ENCODE measurements around the gene GAS5.
"Not testable (repeated sequence)": the region's sequence is repeated elsewhere in the genome, so short reads cannot be mapped to it uniquely, and the experiment has no call there.

The GAS5 gene

DNA sequence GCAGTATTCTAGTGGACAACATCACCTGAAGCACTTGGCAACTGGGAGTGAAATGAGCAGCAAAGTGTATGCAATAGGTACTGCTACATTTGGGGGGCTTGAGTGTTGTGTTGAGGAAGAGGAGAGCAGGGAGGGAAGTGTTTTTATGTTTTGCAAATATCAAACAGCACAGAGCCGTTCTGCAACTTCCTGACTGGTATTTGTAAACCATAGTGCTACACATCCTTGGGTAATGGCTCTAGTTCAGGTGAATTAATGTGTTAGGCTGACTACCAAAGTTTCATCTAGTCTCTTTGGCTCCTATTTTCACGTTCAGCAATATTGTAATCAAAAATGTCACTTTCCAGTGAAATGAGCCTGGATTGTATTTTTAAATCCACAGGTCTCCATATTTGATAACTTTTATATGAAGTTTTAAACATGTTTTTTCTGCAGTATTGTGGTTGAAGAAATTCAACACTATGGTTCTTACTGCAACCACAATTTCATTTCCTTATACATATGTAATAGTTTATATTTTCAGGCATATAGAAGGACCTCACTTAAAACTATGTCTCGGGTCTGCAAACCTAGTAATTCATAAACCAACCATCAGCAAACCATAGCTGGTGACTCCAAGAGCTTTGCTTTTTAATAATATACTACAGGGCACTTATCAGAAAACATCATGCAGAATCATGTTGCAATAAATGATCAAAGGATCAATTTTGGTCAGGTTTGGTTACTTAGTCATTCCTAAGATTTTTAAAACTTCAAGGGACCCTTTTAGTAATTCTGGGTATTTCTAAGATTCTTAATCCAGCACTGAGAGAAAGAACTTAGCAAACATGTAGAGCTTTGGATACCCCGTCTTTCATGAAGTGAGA is 19.2 kb upstream of the GAS5 start:
- Histone ChIP-seq H3K36me3 (ENCODE audit: control insufficient read depth in 4 of 4, insufficient read depth in 4 of 4, low read length in 3 of 4) (peaks cover 2 to 17% (median 10%) of the 10 kb centered on the region in 4 experiments), H3K27ac (ENCODE audit: insufficient read depth in 1 of 2, low read depth in 1 of 2, low read length in 2 of 2, poor library complexity in 1 of 2, severe bottlenecking in 2 of 2) (no peak overlapping the region), H3K27me3 (replicated peaks in 2 of 5; ENCODE audit: control insufficient read depth in 4 of 5, insufficient read depth in 5 of 5, low read length in 4 of 5) (no peaks in the 10 kb centered on the region), H3K4me3 (ENCODE audit: control insufficient read depth in 1 of 7, extremely low read depth in 1 of 7, insufficient read depth in 4 of 7, low read depth in 2 of 7, low read length in 6 of 7) (no peak overlapping the region), H3K9me3 (ENCODE audit: control extremely low read depth in 1 of 5, control insufficient read depth in 4 of 5, insufficient read depth in 2 of 5, low read depth in 1 of 5, low read length in 4 of 5) (no peaks in the 10 kb centered on the region), H3K4me1 (ENCODE audit: control extremely low read depth in 1 of 4, control insufficient read depth in 4 of 4, insufficient read depth in 4 of 4, low read length in 3 of 4) (no peaks in the 10 kb centered on the region)
- no peak for DNase-seq
- WGBS (ENCODE audit: insufficient coverage): 60% methylated on average over 2 of the region's 4 CpGs
- CTCF ChIA-PET: no interaction called here
- POLR2A ChIA-PET: no interaction called here

DNA sequence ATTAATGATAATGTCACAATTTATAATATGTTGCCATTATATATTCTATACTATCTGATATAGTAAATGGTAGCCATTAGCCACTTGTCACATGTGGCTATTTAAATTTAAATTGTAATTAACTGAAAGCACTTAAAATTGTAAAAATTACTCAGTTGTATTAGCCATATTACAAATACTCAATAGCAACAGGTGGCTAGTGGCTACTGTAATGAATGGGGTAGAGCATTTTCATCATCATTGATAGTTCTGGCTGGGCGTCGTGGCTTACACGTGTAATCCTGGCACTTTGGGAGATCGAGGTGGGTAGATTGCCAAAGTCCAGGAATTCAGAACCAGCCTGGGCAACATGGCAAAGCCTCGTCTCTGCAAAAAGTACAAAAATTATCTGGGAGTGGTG is 16.9 kb upstream of the GAS5 start:
- H3K4me1 ChIP-seq (ENCODE audit: control extremely low read depth in 1 of 4, control insufficient read depth in 4 of 4, insufficient read depth in 4 of 4, low read length in 3 of 4): no peaks in the 10 kb centered on the region
- 97% methylated on average over 5 of the region's 5 CpGs for WGBS (ENCODE audit: insufficient coverage)
- H3K9me3 ChIP-seq (ENCODE audit: control extremely low read depth in 1 of 5, control insufficient read depth in 4 of 5, insufficient read depth in 2 of 5, low read depth in 1 of 5, low read length in 4 of 5): no peaks in the 10 kb centered on the region
- H3K36me3 ChIP-seq (ENCODE audit: control insufficient read depth in 4 of 4, insufficient read depth in 4 of 4, low read length in 3 of 4): peaks cover 2 to 20% (median 14%) of the 10 kb centered on the region in 4 experiments
- no peak for DNase-seq
- no peak overlapping the region for H3K27ac ChIP-seq (ENCODE audit: insufficient read depth in 1 of 2, low read depth in 1 of 2, low read length in 2 of 2, poor library complexity in 1 of 2, severe bottlenecking in 2 of 2)
- no peak overlapping the region for H3K4me3 ChIP-seq (ENCODE audit: control insufficient read depth in 1 of 7, extremely low read depth in 1 of 7, insufficient read depth in 4 of 7, low read depth in 2 of 7, low read length in 6 of 7)
- ChIA-PET CTCF (no interaction called here), POLR2A (no interaction called here)
- no peaks in the 10 kb centered on the region for H3K27me3 ChIP-seq (replicated peaks in 2 of 5; ENCODE audit: control insufficient read depth in 4 of 5, insufficient read depth in 5 of 5, low read length in 4 of 5)

DNA sequence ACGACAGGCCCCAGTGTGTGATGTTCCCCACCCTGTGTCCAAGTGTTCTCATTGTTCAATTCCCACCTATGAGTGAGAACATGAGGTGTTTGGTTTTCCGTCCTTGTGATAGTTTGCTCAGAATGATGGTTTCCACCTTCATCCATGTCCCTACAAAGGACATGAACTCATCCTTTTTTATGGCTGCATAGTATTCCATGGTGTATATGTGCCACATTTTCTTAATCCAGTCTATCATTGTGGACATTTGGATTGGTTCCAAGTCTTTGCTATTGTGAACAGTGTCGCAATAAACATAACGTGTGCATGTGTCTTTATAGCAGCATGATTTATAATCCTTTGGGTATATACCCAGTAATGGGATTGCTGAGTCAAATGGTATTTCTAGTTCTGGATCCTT is 13.3 kb upstream of the GAS5 start:
- H3K4me1 ChIP-seq (ENCODE audit: control extremely low read depth in 1 of 4, control insufficient read depth in 4 of 4, insufficient read depth in 4 of 4, low read length in 3 of 4); H3K27me3 ChIP-seq (replicated peaks in 2 of 5; ENCODE audit: control insufficient read depth in 4 of 5, insufficient read depth in 5 of 5, low read length in 4 of 5); CTCF ChIA-PET; H3K4me3 ChIP-seq (ENCODE audit: control insufficient read depth in 1 of 7, extremely low read depth in 1 of 7, insufficient read depth in 4 of 7, low read depth in 2 of 7, low read length in 6 of 7); POLR2A ChIA-PET; DNase-seq; H3K27ac ChIP-seq (ENCODE audit: insufficient read depth in 1 of 2, low read depth in 1 of 2, low read length in 2 of 2, poor library complexity in 1 of 2, severe bottlenecking in 2 of 2); H3K9me3 ChIP-seq (ENCODE audit: control extremely low read depth in 1 of 5, control insufficient read depth in 4 of 5, insufficient read depth in 2 of 5, low read depth in 1 of 5, low read length in 4 of 5): not testable (repeated sequence)
- peaks cover 0 to 15% (median 13%) of the 10 kb centered on the region in 4 experiments for H3K36me3 ChIP-seq (ENCODE audit: control insufficient read depth in 4 of 4, insufficient read depth in 4 of 4, low read length in 3 of 4)
- WGBS (ENCODE audit: insufficient coverage): 100% methylated on average over 2 of the region's 4 CpGs

DNA sequence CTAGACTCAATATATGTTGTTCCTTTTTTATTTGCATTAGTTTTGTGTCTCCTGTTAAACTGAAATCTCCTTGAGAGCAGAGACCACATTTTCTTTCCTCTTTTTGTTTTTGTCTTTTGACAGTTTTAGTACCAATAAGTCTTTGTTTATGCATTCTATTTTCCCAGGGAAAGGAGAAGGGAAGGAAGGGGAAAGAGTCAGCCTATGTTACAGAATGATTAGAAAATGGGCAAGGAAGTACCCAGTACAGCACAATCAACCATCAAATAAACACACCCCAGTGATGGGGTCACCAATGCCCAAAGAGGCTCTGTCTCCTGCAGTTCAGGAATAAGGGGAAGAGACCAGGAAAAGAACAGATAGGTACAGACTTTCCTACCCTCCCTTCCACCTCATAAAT is 10.5 kb upstream of the GAS5 start:
- ChIA-PET CTCF (no interaction called here), POLR2A (no interaction called here)
- H3K27ac ChIP-seq (ENCODE audit: insufficient read depth in 1 of 2, low read depth in 1 of 2, low read length in 2 of 2, poor library complexity in 1 of 2, severe bottlenecking in 2 of 2): no peak overlapping the region
- H3K4me1 ChIP-seq (ENCODE audit: control extremely low read depth in 1 of 4, control insufficient read depth in 4 of 4, insufficient read depth in 4 of 4, low read length in 3 of 4): no peaks in the 10 kb centered on the region
- DNase-seq: no peak
- no peaks in the 10 kb centered on the region for H3K27me3 ChIP-seq (replicated peaks in 2 of 5; ENCODE audit: control insufficient read depth in 4 of 5, insufficient read depth in 5 of 5, low read length in 4 of 5)
- H3K36me3 ChIP-seq (ENCODE audit: control insufficient read depth in 4 of 4, insufficient read depth in 4 of 4, low read length in 3 of 4): peaks cover 2 to 15% (median 9%) of the 10 kb centered on the region in 4 experiments
- no peak overlapping the region for H3K4me3 ChIP-seq (ENCODE audit: control insufficient read depth in 1 of 7, extremely low read depth in 1 of 7, insufficient read depth in 4 of 7, low read depth in 2 of 7, low read length in 6 of 7)
- H3K9me3 ChIP-seq (ENCODE audit: control extremely low read depth in 1 of 5, control insufficient read depth in 4 of 5, insufficient read depth in 2 of 5, low read depth in 1 of 5, low read length in 4 of 5): no peaks in the 10 kb centered on the region

DNA sequence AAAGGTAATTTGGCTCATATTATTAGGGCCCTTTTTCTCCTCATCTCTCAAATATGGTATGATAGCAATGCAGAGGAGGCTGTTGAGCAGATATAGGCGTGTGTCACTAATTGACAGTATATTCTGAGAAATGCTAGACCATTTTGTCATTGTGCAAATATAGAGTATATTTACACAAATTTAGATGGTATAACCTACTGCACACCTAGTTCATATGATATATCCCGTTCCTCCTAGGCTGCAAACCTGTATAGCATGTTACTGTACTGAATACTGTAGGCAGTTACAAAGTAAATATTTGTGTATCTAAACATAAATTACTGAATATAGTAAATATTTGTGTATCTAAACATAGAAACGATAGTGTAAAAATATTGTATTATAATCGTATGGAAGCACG is 8.9 kb upstream of the GAS5 start:
- Histone ChIP-seq H3K4me3 (ENCODE audit: control insufficient read depth in 1 of 7, extremely low read depth in 1 of 7, insufficient read depth in 4 of 7, low read depth in 2 of 7, low read length in 6 of 7) (no peak overlapping the region), H3K27me3 (replicated peaks in 2 of 5; ENCODE audit: control insufficient read depth in 4 of 5, insufficient read depth in 5 of 5, low read length in 4 of 5) (no peaks in the 10 kb centered on the region), H3K9me3 (ENCODE audit: control extremely low read depth in 1 of 5, control insufficient read depth in 4 of 5, insufficient read depth in 2 of 5, low read depth in 1 of 5, low read length in 4 of 5) (no peaks in the 10 kb centered on the region), H3K4me1 (ENCODE audit: control extremely low read depth in 1 of 4, control insufficient read depth in 4 of 4, insufficient read depth in 4 of 4, low read length in 3 of 4) (peaks cover 0 to 10% (median under 1%) of the 10 kb centered on the region in 4 experiments), H3K36me3 (ENCODE audit: control insufficient read depth in 4 of 4, insufficient read depth in 4 of 4, low read length in 3 of 4) (peaks cover 2 to 15% (median 9%) of the 10 kb centered on the region in 4 experiments), H3K27ac (ENCODE audit: insufficient read depth in 1 of 2, low read depth in 1 of 2, low read length in 2 of 2, poor library complexity in 1 of 2, severe bottlenecking in 2 of 2) (no peak overlapping the region)
- WGBS (ENCODE audit: insufficient coverage): no CpG with 5 or more reads among the region's 5 CpGs
- ChIA-PET POLR2A (no interaction called here), CTCF (no interaction called here)
- DNase-seq: no peak

DNA sequence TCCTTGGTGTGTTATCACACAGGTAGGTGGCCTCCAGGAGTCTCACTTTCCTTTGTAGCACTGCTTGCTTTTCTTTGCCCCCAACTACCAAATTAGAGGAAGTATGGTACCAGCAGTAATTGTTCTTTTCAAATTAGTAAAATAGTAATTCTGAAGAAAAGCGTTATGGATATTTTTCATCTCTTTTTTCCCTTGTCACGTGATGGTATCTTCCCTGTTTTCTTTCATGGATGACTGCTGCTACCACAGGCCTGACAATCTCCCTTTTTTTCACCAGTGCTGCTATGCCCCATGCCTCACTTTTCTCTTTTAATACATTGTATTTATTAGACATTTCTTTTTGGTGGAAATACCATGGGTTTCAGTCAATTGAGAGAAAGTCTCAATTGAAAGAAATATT is 3.7 kb upstream of the GAS5 start:
- Histone ChIP-seq H3K9me3 (ENCODE audit: control extremely low read depth in 1 of 5, control insufficient read depth in 4 of 5, insufficient read depth in 2 of 5, low read depth in 1 of 5, low read length in 4 of 5) (no peaks in the 10 kb centered on the region), H3K4me3 (ENCODE audit: control insufficient read depth in 1 of 7, extremely low read depth in 1 of 7, insufficient read depth in 4 of 7, low read depth in 2 of 7, low read length in 6 of 7) (peak overlapping the region in 1 of 7 experiments; percentile 39), H3K36me3 (ENCODE audit: control insufficient read depth in 4 of 4, insufficient read depth in 4 of 4, low read length in 3 of 4) (peaks cover 2 to 10% (median 6%) of the 10 kb centered on the region in 4 experiments), H3K4me1 (ENCODE audit: control extremely low read depth in 1 of 4, control insufficient read depth in 4 of 4, insufficient read depth in 4 of 4, low read length in 3 of 4) (peaks cover 16 to 50% (median 25%) of the 10 kb centered on the region in 4 experiments), H3K27ac (ENCODE audit: insufficient read depth in 1 of 2, low read depth in 1 of 2, low read length in 2 of 2, poor library complexity in 1 of 2, severe bottlenecking in 2 of 2) (peak overlapping the region in 1 of 2 experiments; percentile 88), H3K27me3 (replicated peaks in 2 of 5; ENCODE audit: control insufficient read depth in 4 of 5, insufficient read depth in 5 of 5, low read length in 4 of 5) (no peaks in the 10 kb centered on the region)
- WGBS (ENCODE audit: insufficient coverage): 90% methylated on average over 2 of the region's 2 CpGs
- peak in 1 of 3 donors; percentile 41 for DNase-seq
- CTCF ChIA-PET: no interaction called here
- POLR2A ChIA-PET: no interaction called here

DNA sequence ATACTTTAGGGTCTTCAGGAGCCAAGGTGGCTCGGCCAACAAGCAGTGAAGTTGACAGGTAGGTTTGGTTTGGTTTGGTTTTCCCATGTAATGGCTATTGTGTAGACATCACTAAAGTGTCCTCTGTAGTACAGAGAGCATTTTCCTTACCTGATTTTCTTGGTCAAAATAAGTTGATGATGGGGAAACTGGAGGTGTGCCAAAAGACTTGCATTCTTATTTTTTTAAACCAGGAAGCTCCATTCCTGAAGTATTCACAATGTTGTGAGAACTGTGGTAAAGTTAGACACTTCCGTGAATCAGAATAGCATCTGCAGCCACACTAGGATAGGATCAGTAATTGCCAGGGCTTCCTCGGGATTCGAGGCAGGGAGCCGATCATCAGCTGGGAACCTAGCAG is 3.3 kb upstream of the GAS5 start:
- no peaks in the 10 kb centered on the region for H3K9me3 ChIP-seq (ENCODE audit: control extremely low read depth in 1 of 5, control insufficient read depth in 4 of 5, insufficient read depth in 2 of 5, low read depth in 1 of 5, low read length in 4 of 5)
- H3K36me3 ChIP-seq (ENCODE audit: control insufficient read depth in 4 of 4, insufficient read depth in 4 of 4, low read length in 3 of 4): peaks cover 2 to 15% (median 8%) of the 10 kb centered on the region in 4 experiments
- no peaks in the 10 kb centered on the region for H3K27me3 ChIP-seq (replicated peaks in 2 of 5; ENCODE audit: control insufficient read depth in 4 of 5, insufficient read depth in 5 of 5, low read length in 4 of 5)
- ChIA-PET CTCF (interaction anchor here (1.2 kb wide), 1 partner anchor 282 kb away, joined by 4 read pairs; no protein-coding TSS in a partner anchor), POLR2A (interaction anchor here (0.5 kb wide), 1 partner anchor 10 kb away, joined by 5 read pairs; no protein-coding TSS in a partner anchor)
- H3K27ac ChIP-seq (ENCODE audit: insufficient read depth in 1 of 2, low read depth in 1 of 2, low read length in 2 of 2, poor library complexity in 1 of 2, severe bottlenecking in 2 of 2): peak overlapping the region in 1 of 2 experiments; percentile 88
- peak in 1 of 3 donors; percentile 31 for DNase-seq
- 63% methylated on average over 3 of the region's 5 CpGs for WGBS (ENCODE audit: insufficient coverage)
- H3K4me3 ChIP-seq (ENCODE audit: control insufficient read depth in 1 of 7, extremely low read depth in 1 of 7, insufficient read depth in 4 of 7, low read depth in 2 of 7, low read length in 6 of 7): peak overlapping the region in 1 of 7 experiments; percentile 99
- peaks cover 18 to 54% (median 28%) of the 10 kb centered on the region in 4 experiments for H3K4me1 ChIP-seq (ENCODE audit: control extremely low read depth in 1 of 4, control insufficient read depth in 4 of 4, insufficient read depth in 4 of 4, low read length in 3 of 4)
